Smooth muscle cell (in vitro differentiated cells): ENCODE data around the gene HAGHL. TPM values are rescaled to one million over a fixed set of nuclear protein-coding genes. Genes with fewer than 3 reads are reported as not detected.
A peak's percentile ranks its signal among the peaks of the same experiment; 100 is the strongest.
"Not testable (repeated sequence)": the region's sequence is repeated elsewhere in the genome, so short reads cannot be mapped to it uniquely, and the experiment has no call there.

Experiments
- DNase-seq: peaks from one replicate; lab custom pipeline; 2025; ENCODE audit not compliant: unreplicated experiment; lab: John Stamatoyannopoulos, UW
- H2AFZ ChIP-seq: fragments of 200-600 bp; sonication (generic); 2 replicates; pipeline ENCODE4 v1.6.0; 2016; ENCODE audit warnings: antibody characterized with exemption, low read depth, mild to moderate bottlenecking
- H3F3A ChIP-seq: fragments of 200-600 bp; sonication (generic); 2 replicates; pipeline ENCODE4 v1.6.0; 2017; ENCODE audit warnings: antibody characterized with exemption, low read depth
- H3K27ac ChIP-seq: fragments of 200-600 bp; sonication (generic); 2 replicates; pipeline ENCODE4 v1.5.1; 2016; ENCODE audit warnings: low read depth, mild to moderate bottlenecking
- H3K27me3 ChIP-seq: fragments of 200-600 bp; sonication (generic); 2 replicates; pipeline ENCODE4 v1.6.1; 2016; ENCODE audit warnings: low read depth, mild to moderate bottlenecking
- H3K36me3 ChIP-seq: fragments of 200-600 bp; sonication (generic); 2 replicates; pipeline ENCODE4 v1.5.1; 2016; ENCODE audit warnings: low read depth
- H3K4me1 ChIP-seq: fragments of 200-600 bp; sonication (generic); 2 replicates; pipeline ENCODE4 v1.5.1; 2016; ENCODE audit warnings: low read depth
- H3K4me2 ChIP-seq: fragments of 200-600 bp; sonication (generic); 2 replicates; pipeline ENCODE4 v1.6.0; 2016; ENCODE audit warnings: mild to moderate bottlenecking
- H3K4me3 ChIP-seq: fragments of 200-600 bp; sonication (generic); 2 replicates; pipeline ENCODE4 v1.5.1; 2016; ENCODE audit warnings: mild to moderate bottlenecking
- H3K79me2 ChIP-seq: fragments of 200-600 bp; sonication (generic); 2 replicates; pipeline ENCODE4 v1.6.0; 2016; ENCODE audit warnings: low read depth, mild to moderate bottlenecking
- H3K9ac ChIP-seq: fragments of 200-600 bp; sonication (generic); 2 replicates; pipeline ENCODE4 v1.6.0; 2016; ENCODE audit warnings: low read depth
- H3K9me3 ChIP-seq: fragments of 200-600 bp; sonication (generic); replicated peaks from 2 replicates; pipeline ENCODE4 v1.5.1; 2016; ENCODE audit warnings: low read depth
- H4K20me1 ChIP-seq: fragments of 200-600 bp; sonication (generic); 2 replicates; pipeline ENCODE4 v1.6.0; 2016; ENCODE audit warnings: low read depth
- WGBS: methylation state at CpG from one replicate; pipeline ENCODE4 v1.1.7; 2016; ENCODE audit warnings: low lambda C conversion rate; 5-methylcytosine and 5-hydroxymethylcytosine counted together
- polyA plus RNA-seq: library from polyadenylated mRNA; unstranded; fragments of >200 nt; fragmentation: Nextera tagmentation; extraction: Ambion mirVana; gene quantifications from 2 replicates; pipeline ENCODE4 v1.2.1, GENCODE V29; 2016
- total RNA-seq: library from RNA; depleted of rRNA; stranded (reverse); fragments of >200 nt; gene quantifications from 2 replicates; pipeline ENCODE4 v1.2.3, GENCODE V29; 2014
- TF ChIP-seq, protein P1 (sequence below): fragments of 200-600 bp; sonication (generic); IDR thresholded peaks from 2 replicates; pipeline ENCODE4 v1.5.1; 2017; ENCODE audit warnings: borderline replicate concordance, mild to moderate bottlenecking, antibody characterized with exemption; ENCODE audit not compliant: insufficient read depth, poor library complexity, severe bottlenecking

The HAGHL gene
- total and polyA plus RNA-seq, 2 experiments from 2014 or later: 3.2 to 23.1 TPM

DNA sequence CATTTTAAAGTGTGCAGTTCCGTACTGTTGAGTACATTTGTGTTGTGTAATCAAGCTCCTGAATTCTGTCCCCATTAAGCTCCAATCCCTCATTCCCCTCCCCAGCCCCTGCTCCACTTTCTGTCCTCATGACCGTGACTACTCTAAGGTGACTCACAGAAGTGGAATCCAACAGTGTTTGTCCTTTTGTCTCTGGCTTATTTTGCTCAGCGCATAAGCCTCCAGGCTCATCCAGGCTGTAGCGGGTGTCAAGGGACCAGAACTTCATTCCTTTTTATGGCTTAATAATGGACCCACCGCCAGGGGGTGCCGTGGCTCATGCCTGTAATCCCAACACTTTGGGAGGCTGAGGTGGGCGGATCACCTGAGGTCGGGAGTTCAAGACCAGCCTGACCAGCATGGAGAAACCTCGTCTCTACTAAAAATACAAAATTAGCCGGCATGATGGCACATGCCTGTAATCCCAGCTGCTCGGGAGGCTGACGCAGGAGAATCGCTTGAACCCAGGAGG, 14.1 kb upstream of the HAGHL start:
- H3K4me3 ChIP-seq, H3F3A ChIP-seq, H3K4me2 ChIP-seq, H3K79me2 ChIP-seq, H3K9me3 ChIP-seq, H3K27ac ChIP-seq, H3K36me3 ChIP-seq, H3K9ac ChIP-seq, DNase-seq, H4K20me1 ChIP-seq, H2AFZ ChIP-seq: not testable (repeated sequence)
- Histone ChIP-seq H3K4me1 (peaks cover 14% of the 10 kb centered on the region), H3K27me3 (peaks cover 18% of the 10 kb centered on the region)
- TF ChIP-seq, protein P1, sequence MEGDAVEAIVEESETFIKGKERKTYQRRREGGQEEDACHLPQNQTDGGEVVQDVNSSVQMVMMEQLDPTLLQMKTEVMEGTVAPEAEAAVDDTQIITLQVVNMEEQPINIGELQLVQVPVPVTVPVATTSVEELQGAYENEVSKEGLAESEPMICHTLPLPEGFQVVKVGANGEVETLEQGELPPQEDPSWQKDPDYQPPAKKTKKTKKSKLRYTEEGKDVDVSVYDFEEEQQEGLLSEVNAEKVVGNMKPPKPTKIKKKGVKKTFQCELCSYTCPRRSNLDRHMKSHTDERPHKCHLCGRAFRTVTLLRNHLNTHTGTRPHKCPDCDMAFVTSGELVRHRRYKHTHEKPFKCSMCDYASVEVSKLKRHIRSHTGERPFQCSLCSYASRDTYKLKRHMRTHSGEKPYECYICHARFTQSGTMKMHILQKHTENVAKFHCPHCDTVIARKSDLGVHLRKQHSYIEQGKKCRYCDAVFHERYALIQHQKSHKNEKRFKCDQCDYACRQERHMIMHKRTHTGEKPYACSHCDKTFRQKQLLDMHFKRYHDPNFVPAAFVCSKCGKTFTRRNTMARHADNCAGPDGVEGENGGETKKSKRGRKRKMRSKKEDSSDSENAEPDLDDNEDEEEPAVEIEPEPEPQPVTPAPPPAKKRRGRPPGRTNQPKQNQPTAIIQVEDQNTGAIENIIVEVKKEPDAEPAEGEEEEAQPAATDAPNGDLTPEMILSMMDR: peak; percentile 60
- WGBS: 41% methylated on average over 13 of the region's 13 CpGs

DNA sequence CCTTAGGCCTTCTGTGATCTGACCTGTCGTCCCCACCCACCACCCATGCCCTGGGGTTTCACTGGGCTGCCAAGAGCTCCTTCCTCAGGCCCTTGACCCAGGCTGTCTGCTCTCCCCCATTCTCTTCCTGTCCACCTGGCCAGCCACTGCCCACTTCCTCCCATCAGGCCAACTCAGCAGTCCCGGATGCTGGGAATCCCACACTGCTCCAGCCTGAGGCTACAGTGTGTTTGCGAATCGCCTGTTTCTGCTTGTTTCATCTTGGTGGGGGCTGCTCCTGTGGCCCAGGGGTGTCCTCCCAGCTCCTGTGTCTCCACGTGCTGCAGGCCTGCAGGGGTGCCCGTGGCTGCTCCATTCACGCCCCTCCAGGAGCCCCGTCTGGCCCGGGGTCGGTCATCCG, 12.8 kb upstream of the HAGHL start:
- no peak overlapping the region for H3K4me2 ChIP-seq

DNA sequence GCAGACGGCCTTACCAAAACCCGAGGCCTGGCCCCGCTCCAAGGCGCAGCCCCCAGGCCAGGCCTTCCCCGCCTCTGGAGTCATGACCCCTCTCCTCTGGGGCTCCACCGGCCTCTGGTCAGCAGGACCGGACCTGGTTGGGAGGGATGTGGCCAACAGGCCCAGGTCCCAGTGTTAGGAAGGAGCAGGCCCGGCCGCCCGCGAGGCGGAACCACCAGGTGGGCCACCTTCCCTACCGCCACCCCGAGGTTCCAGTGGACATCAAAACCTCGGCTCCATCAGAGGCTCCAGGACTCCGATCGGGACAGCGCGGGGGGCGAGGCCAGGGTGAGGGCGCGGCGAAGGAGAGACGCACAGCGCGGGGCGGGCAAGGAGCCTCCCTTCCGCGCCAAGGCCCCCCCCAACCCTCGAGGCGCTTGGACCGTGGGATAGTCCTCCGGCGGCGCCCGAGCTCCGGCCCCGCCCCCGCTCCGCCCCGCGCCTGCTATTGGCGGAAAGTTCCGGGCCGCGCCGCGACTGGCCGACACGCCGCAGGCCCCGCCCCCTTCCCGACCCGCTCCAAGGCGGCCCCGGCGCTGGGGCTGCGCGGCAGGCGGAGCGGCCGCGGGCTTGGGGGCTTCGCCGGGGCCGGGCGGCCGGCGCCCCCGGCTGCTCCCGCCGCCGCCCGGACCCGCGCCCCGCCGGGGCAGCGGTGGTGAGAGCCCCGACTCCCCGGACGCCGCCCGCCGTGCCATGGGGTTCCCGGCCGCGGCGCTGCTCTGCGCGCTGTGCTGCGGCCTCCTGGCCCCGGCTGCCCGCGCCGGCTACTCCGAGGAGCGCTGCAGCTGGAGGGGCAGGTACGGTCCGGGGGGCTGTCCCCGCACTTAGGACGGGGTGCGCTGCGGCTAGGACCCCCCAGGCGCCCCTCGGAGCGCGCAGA, 12.1 kb upstream of the HAGHL start, which contains the start of gene METRN:
TSS of gene METRN (plus strand) at position 561 of the 919 bp plus-strand sequence. CDS start at position 733, 172 bp downstream.
- Histone ChIP-seq H2AFZ (no peak within 1 kb of the TSS), H3K36me3 (no peaks in the 10 kb centered on the region), H3K9ac (no peak within 1 kb of the TSS), H3K4me3 (peak within 1 kb of the TSS; percentile 61), H3K9me3 (no peaks in the 10 kb centered on the region), H3K27me3 (peaks cover 4% of the 10 kb centered on the region), H3K4me1 (peaks cover 13% of the 10 kb centered on the region), H3F3A (no peaks in the 10 kb centered on the region), H4K20me1 (peaks cover 8% of the 10 kb centered on the region), H3K27ac (no peak within 1 kb of the TSS), H3K4me2 (peak within 1 kb of the TSS; percentile 99), H3K79me2 (no peaks in the 10 kb centered on the region)
- TF ChIP-seq, protein P1: no peak
- 21% methylated on average over 51 of the region's 108 CpGs for WGBS
- peak; percentile 77 for DNase-seq

More for the DNA sequence above, 12.8 kb upstream of the HAGHL start:
- WGBS: 89% methylated on average over 11 of the region's 11 CpGs
- DNase-seq: no peak
- H3K27me3 ChIP-seq: peaks cover 5% of the 10 kb centered on the region
- H3F3A ChIP-seq: no peaks in the 10 kb centered on the region
- H3K4me1 ChIP-seq: peaks cover 14% of the 10 kb centered on the region
- H3K27ac ChIP-seq: no peak overlapping the region
- no peak overlapping the region for H3K9ac ChIP-seq
- peaks cover 8% of the 10 kb centered on the region for H4K20me1 ChIP-seq
- no peaks in the 10 kb centered on the region for H3K79me2 ChIP-seq
- TF ChIP-seq, protein P1: no peak
- H2AFZ ChIP-seq: no peak overlapping the region
- no peak overlapping the region for H3K4me3 ChIP-seq
- H3K36me3 ChIP-seq: no peaks in the 10 kb centered on the region
- no peaks in the 10 kb centered on the region for H3K9me3 ChIP-seq
